HepG2 (cell line): ENCODE measurements around the gene CIITA. TPM values are rescaled to one million over a fixed set of nuclear protein-coding genes. Genes with fewer than 3 reads are reported as not detected.

Source experiments
- ATAC-seq: fragments of 200-7000 bp; cut with Tn5 transposase; 3 replicates; pipeline ENCODE4 v1.9.1; 2020; ENCODE audit warnings: mild to moderate bottlenecking, moderate library complexity
- BruUV-seq: library from RNA; stranded (reverse); fragments of 400-500 nt; replicated peaks from 2 replicates; lab custom pipeline; 2021; lab: Mats Ljungman, UMichigan
- CTCF ChIA-PET: fragments of 300-600 bp; formaldehyde crosslinking; extraction: SDS; loops from one replicate; lab custom pipeline; 2021; ENCODE audit warnings: low total read pairs, inconsistent platforms, low intra/inter-chr PET ratio; lab: Yijun Ruan, JAX
- POLR2A ChIA-PET: fragments of 350-600 bp; sonication (Branson Sonifier 250); formaldehyde crosslinking; loops from one replicate; lab custom pipeline; 2020; ENCODE audit warnings: antibody characterized with exemption, inconsistent platforms; lab: Yijun Ruan, JAX
- DNase-seq: peaks from one replicate; pipeline ENCODE4 v3.0.0-alpha.2; 2015; ENCODE audit warnings: low spot score
- FAIRE-seq: peaks from 3 replicates; lab custom pipeline; 2011; peaks lifted over from hg19 to GRCh38; lab: Jason Lieb, UNC
- H2AFZ ChIP-seq: one replicate; pipeline ENCODE4 v1.6.1; 2011; ENCODE audit warnings: low read length, inconsistent platforms
- H3K27ac ChIP-seq: fragments of 300-600 bp; 3 replicates; pipeline ENCODE4 v1.8.0; 2011; ENCODE audit warnings: mixed run types, mild to moderate bottlenecking, mixed read lengths, low read length, inconsistent platforms; ENCODE audit not compliant: insufficient read depth; ENCODE audit errors: extremely low read length
- H3K27me3 ChIP-seq, 2 experiments: fragments of 200-600 bp in 1 of 2; 2 replicates in 1 of 2; 3 replicates in 1 of 2; pipeline versions ENCODE4 v1.6.0 to v1.8.0; 2011; ENCODE audit warnings: low read length in 2 of 2, mild to moderate bottlenecking in 2 of 2, moderate library complexity in 2 of 2, inconsistent platforms in 1 of 2; ENCODE audit not compliant: insufficient read depth in 2 of 2, control insufficient read depth in 1 of 2
- H3K36me3 ChIP-seq, 2 experiments: fragments of 200-600 bp in 1 of 2; replicated peaks in 1 of 2; 2 replicates in 1 of 2; 3 replicates in 1 of 2; pipeline versions ENCODE4 v1.5.1 to v1.8.0; 2011; ENCODE audit warnings: low read length in 2 of 2, inconsistent platforms in 1 of 2; ENCODE audit not compliant: insufficient read depth in 2 of 2, control insufficient read depth in 1 of 2
- H3K4me1 ChIP-seq: 2 replicates; pipeline ENCODE4 v1.5.1; 2012; ENCODE audit warnings: low read length, inconsistent platforms; ENCODE audit not compliant: insufficient read depth
- H3K4me2 ChIP-seq: 2 replicates; pipeline ENCODE4 v1.6.0; 2011; ENCODE audit warnings: low read depth, low read length, inconsistent platforms
- H3K4me3 ChIP-seq, 3 experiments: fragments of 200-600 bp in 1 of 3; sonication (generic), shearing (Covaris generic) in 1 of 3; replicated peaks in 1 of 3; 2 replicates each; pipeline ENCODE4 v1.5.1; 2011 to 2016; ENCODE audit warnings: low read length in 3 of 3, inconsistent platforms in 2 of 3, low read depth in 2 of 3, mild to moderate bottlenecking in 2 of 3, control low read depth in 1 of 3, mixed read lengths in 1 of 3; ENCODE audit not compliant: insufficient read depth in 1 of 3
- H3K79me2 ChIP-seq: one replicate; pipeline ENCODE4 v1.6.1; 2011; ENCODE audit warnings: low read length, inconsistent platforms; ENCODE audit not compliant: insufficient read depth
- H3K9ac ChIP-seq: 2 replicates; pipeline ENCODE4 v1.6.0; 2011; ENCODE audit warnings: mild to moderate bottlenecking, low read depth, low read length, inconsistent platforms; ENCODE audit not compliant: insufficient read depth
- H3K9me3 ChIP-seq: 2 replicates; pipeline ENCODE4 v1.5.1; 2012; ENCODE audit warnings: mild to moderate bottlenecking, low read length
- H4K20me1 ChIP-seq: 2 replicates; pipeline ENCODE4 v1.6.0; 2011; ENCODE audit warnings: inconsistent platforms, mild to moderate bottlenecking, low read length, moderate library complexity; ENCODE audit not compliant: insufficient read depth
- CREM ChIP-seq, 2 experiments: sonication (generic) in 1 of 2; formaldehyde crosslinking in 1 of 2; IDR thresholded peaks; 2 replicates each; pipeline versions ENCODE4 v1.4.0 to v1.6.1; 2016 to 2020; ENCODE audit warnings: antibody characterized with exemption in 1 of 2, mild to moderate bottlenecking in 1 of 2, missing genetic modification reagents in 1 of 2
- IRX3 ChIP-seq: sonication (generic); formaldehyde crosslinking; IDR thresholded peaks from 2 replicates; pipeline ENCODE4 v1.8.1; 2023; ENCODE audit warnings: mild to moderate bottlenecking, low read depth, missing genetic modification reagents, borderline replicate concordance
- ISX ChIP-seq: sonication (generic); formaldehyde crosslinking; conservative IDR thresholded peaks from 2 replicates; pipeline ENCODE4 v1.5.0; 2020; ENCODE audit warnings: missing genetic modification reagents
- KDM2A ChIP-seq: sonication (generic); formaldehyde crosslinking; IDR thresholded peaks from 2 replicates; pipeline ENCODE4 v1.4.0; 2020; ENCODE audit warnings: low read depth, missing genetic modification reagents, borderline replicate concordance
- MAFK ChIP-seq, 2 experiments: IDR thresholded peaks in 1 of 2; conservative IDR thresholded peaks in 1 of 2; 2 replicates each; pipeline ENCODE4 v1.6.1; 2011; ENCODE audit warnings: improper control_type of control experiment in 2 of 2, low read length in 2 of 2
- MXD3 ChIP-seq: IDR thresholded peaks from 2 replicates; pipeline ENCODE4 v1.6.1; 2016; ENCODE audit warnings: mild to moderate bottlenecking, missing biosample characterization, missing genetic modification reagents
- ZNF225 ChIP-seq: sonication (generic); formaldehyde crosslinking; IDR thresholded peaks from 2 replicates; pipeline ENCODE4 v1.4.0; 2020; ENCODE audit warnings: mild to moderate bottlenecking, missing genetic modification reagents
- ZNF260 ChIP-seq: sonication (generic); formaldehyde crosslinking; IDR thresholded peaks from 2 replicates; pipeline ENCODE4 v1.4.0; 2020; ENCODE audit warnings: missing genetic modification reagents, low read depth, mild to moderate bottlenecking, borderline replicate concordance
- ZNF264 ChIP-seq: sonication (generic); formaldehyde crosslinking; IDR thresholded peaks from 2 replicates; pipeline ENCODE4 v1.4.0; 2020; ENCODE audit warnings: missing genetic modification reagents
- ZNF30 ChIP-seq: sonication (generic); formaldehyde crosslinking; IDR thresholded peaks from 2 replicates; pipeline ENCODE4 v1.5.0; 2020; ENCODE audit warnings: mild to moderate bottlenecking, missing genetic modification reagents
- ZNF558 ChIP-seq: sonication (generic); formaldehyde crosslinking; IDR thresholded peaks from 2 replicates; pipeline ENCODE4 v1.9.0; 2022; ENCODE audit warnings: mild to moderate bottlenecking, missing genetic modification reagents, borderline replicate concordance
- ZNF629 ChIP-seq: sonication (generic); formaldehyde crosslinking; conservative IDR thresholded peaks from 2 replicates; pipeline ENCODE4 v1.5.0; 2020; ENCODE audit warnings: missing genetic modification reagents
- ZNF713 ChIP-seq: sonication (generic); formaldehyde crosslinking; IDR thresholded peaks from 2 replicates; pipeline ENCODE4 v1.4.0; 2020; ENCODE audit warnings: mild to moderate bottlenecking, missing genetic modification reagents
- ZNF724P ChIP-seq: sonication (generic); formaldehyde crosslinking; IDR thresholded peaks from 2 replicates; pipeline ENCODE4 v1.8.0; 2022; ENCODE audit warnings: missing genetic modification reagents, borderline replicate concordance
- WGBS: methylation state at CpG from one replicate; pipeline ENCODE4 v1.1.6; 2017; ENCODE audit warnings: low lambda C conversion rate; 5-methylcytosine and 5-hydroxymethylcytosine counted together
- in situ Hi-C: cut with HindIII; loops from 2 replicates; pipeline ENCODE4 v1.10.0; 2017; ENCODE audit warnings: low pct_unique_long_range_greater_than_20kb; ENCODE audit not compliant: extremely low pct_ligation_motif_present
- intact Hi-C: fragments of 100-400 bp; cut with micrococcal nuclease; formaldehyde crosslinking; loops from one replicate; pipeline ENCODE4 v1.10.0; 2022; ENCODE audit not compliant: unreplicated experiment
- polyA plus RNA-seq, 8 experiments: library from polyadenylated mRNA; depleted of rRNA in 3 of 8; stranded (reverse) in 7 of 8; unstranded in 1 of 8; fragments of >200 nt; fragmentation: Illumina TruSeq in 4 of 8; extraction: Trizol in 4 of 8; gene quantifications; 2 replicates each; pipeline versions ENCODE4 v1.2.1 to v1.2.3, GENCODE V29; 2011 to 2016; ENCODE audit warnings: low read depth in 4 of 8, missing spikeins in 1 of 8, mixed read lengths in 1 of 8; ENCODE audit not compliant: insufficient read depth in 1 of 8
- total RNA-seq, 5 experiments: library from RNA; depleted of rRNA; stranded (reverse); fragments of >200 nt; fragmentation: Illumina TruSeq; extraction: Trizol; gene quantifications; 2 replicates each; pipeline ENCODE4 v1.2.3, GENCODE V29; 2016; ENCODE audit warnings: low read depth in 1 of 5
- TF ChIP-seq, protein P1 (sequence below): sonication (generic); formaldehyde crosslinking; IDR thresholded peaks from 2 replicates; pipeline ENCODE4 v1.4.0; 2020; ENCODE audit warnings: missing genetic modification reagents

CIITA gene
- total and polyA plus RNA-seq, 2 of the 13 experiments (the other 11 are each of a cell fraction or from before 2014, with no cell fraction given): 0.08 to 0.09 TPM

GRCh38 chr16:10969615-10970014 lies 92.6 kb downstream of the CIITA start:
- TF ChIP-seq ZNF629 (CRISPR knock-in tag) (peak; percentile 88), ISX (CRISPR knock-in tag) (no peak), ZNF264 (CRISPR knock-in tag) (no peak)
- H4K20me1 ChIP-seq: no peaks in the 10 kb centered on the region
- H3K36me3 ChIP-seq: peaks cover 5 to 38% of the 10 kb centered on the region in 2 experiments
- H3K79me2 ChIP-seq: no peaks in the 10 kb centered on the region
- BruUV-seq: no TSS peak
- in situ Hi-C loops (loop anchor here (5.0 to 10.0 kb wide), 2 partner anchors 288 to 395 kb away; partner anchors contain the start of gene SOCS1), intact Hi-C loops (loop anchor here (2.0 kb wide), 1 partner anchor 241 kb away; no protein-coding TSS in a partner anchor)
- ATAC-seq: no peak
- FAIRE-seq: no peak
- CTCF ChIA-PET: interaction anchor here (3.9 kb wide), 1 partner anchor 387 kb away, joined by 27 read pairs; no protein-coding TSS in a partner anchor
- peaks cover 9% of the 10 kb centered on the region for H3K4me1 ChIP-seq
- POLR2A ChIA-PET: interaction anchor here (2.9 kb wide), 1 partner anchor 286 kb away, joined by 24 read pairs; the partner anchor contains the start of gene SOCS1
- no peak overlapping the region for H3K4me2 ChIP-seq
- WGBS: 85% methylated on average over 1 of the region's 1 CpG
- no peak overlapping the region for H3K27ac ChIP-seq
- no peak overlapping the region for H3K9ac ChIP-seq
- no peak overlapping the region for H2AFZ ChIP-seq
- no peak overlapping the region for H3K4me3 ChIP-seq
- no peaks in the 10 kb centered on the region; a peak in 1 of 5 replicates for H3K27me3 ChIP-seq
- H3K9me3 ChIP-seq: no peaks in the 10 kb centered on the region
- DNase-seq: no peak

GRCh38 chr16:10970065-10970464 lies 93.1 kb downstream of the CIITA start:
- 100% methylated on average over 2 of the region's 2 CpGs for WGBS
- BruUV-seq: no TSS peak
- Histone ChIP-seq H3K9me3 (no peaks in the 10 kb centered on the region), H3K79me2 (no peaks in the 10 kb centered on the region), H4K20me1 (no peaks in the 10 kb centered on the region), H3K4me2 (no peak overlapping the region), H3K4me3 (no peak overlapping the region), H3K27ac (no peak overlapping the region), H3K4me1 (peaks cover 9% of the 10 kb centered on the region), H2AFZ (no peak overlapping the region), H3K27me3 (no peaks in the 10 kb centered on the region; a peak in 1 of 5 replicates), H3K36me3 (peaks cover 5 to 34% of the 10 kb centered on the region in 2 experiments), H3K9ac (no peak overlapping the region)
- ChIA-PET POLR2A (no interaction called here), CTCF (interaction anchor here (3.9 kb wide), 1 partner anchor 386 kb away, joined by 27 read pairs; no protein-coding TSS in a partner anchor)
- in situ Hi-C loops: no loop called here
- ATAC-seq: no peak
- no peak for DNase-seq
- FAIRE-seq: no peak
- intact Hi-C loops: loop anchor here (2.0 kb wide), 1 partner anchor 241 kb away; no protein-coding TSS in a partner anchor
- no peak for TF ChIP-seq CREM (IDR thresholded peaks at IDR 0.05)
- no peak for TF ChIP-seq CREM (CRISPR knock-in tag; IDR thresholded peaks at IDR 0.05)
- no peak for TF ChIP-seq ZNF225 (CRISPR knock-in tag)
- TF ChIP-seq, protein P1, sequence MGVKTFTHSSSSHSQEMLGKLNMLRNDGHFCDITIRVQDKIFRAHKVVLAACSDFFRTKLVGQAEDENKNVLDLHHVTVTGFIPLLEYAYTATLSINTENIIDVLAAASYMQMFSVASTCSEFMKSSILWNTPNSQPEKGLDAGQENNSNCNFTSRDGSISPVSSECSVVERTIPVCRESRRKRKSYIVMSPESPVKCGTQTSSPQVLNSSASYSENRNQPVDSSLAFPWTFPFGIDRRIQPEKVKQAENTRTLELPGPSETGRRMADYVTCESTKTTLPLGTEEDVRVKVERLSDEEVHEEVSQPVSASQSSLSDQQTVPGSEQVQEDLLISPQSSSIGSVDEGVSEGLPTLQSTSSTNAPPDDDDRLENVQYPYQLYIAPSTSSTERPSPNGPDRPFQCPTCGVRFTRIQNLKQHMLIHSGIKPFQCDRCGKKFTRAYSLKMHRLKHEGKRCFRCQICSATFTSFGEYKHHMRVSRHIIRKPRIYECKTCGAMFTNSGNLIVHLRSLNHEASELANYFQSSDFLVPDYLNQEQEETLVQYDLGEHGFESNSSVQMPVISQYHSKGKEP (CRISPR knock-in tag): no peak
- TF ChIP-seq ZNF260: no peak
- no peak for TF ChIP-seq MAFK (conservative IDR thresholded peaks at IDR 0.05 in 1 of 2, IDR thresholded peaks at IDR 0.05 in 1 of 2; ENCODE audit: low read length in 2 of 2)
- TF ChIP-seq ZNF30: no peak
- TF ChIP-seq KDM2A (CRISPR knock-in tag): no peak
- no peak for TF ChIP-seq ZNF558
- no peak for TF ChIP-seq ZNF713
- no peak for TF ChIP-seq IRX3 (CRISPR knock-in tag)
- TF ChIP-seq ZNF724P (CRISPR knock-in tag): no peak
- TF ChIP-seq MXD3 (CRISPR knock-in tag): no peak
